B cell (primary cell): ENCODE data around the gene CYP2D6. TPM values are rescaled to one million over a fixed set of nuclear protein-coding genes. Genes with fewer than 3 reads are reported as not detected.

Experiments used
- ATAC-seq: fragments of 200-7000 bp; cut with Tn5 transposase; one replicate; pipeline ENCODE4 v1.10.0; 2021; ENCODE audit warnings: low read depth, mild to moderate bottlenecking, moderate number of reproducible peaks, moderate library complexity
- CTCF ChIA-PET: fragments of 350-600 bp; sonication (Branson Sonifier 250); formaldehyde crosslinking; loops from one replicate; lab custom pipeline; 2021; ENCODE audit warnings: antibody characterized with exemption, inconsistent platforms; lab: Charles Lee
- POLR2A ChIA-PET: fragments of 350-600 bp; sonication (Branson Sonifier 250); formaldehyde crosslinking; loops from one replicate; lab custom pipeline; 2021; ENCODE audit warnings: antibody characterized with exemption; lab: Charles Lee
- DNase-seq: peaks from one replicate; pipeline ENCODE4 v3.0.0; 2013
- H2AFZ ChIP-seq: 2 replicates; pipeline ENCODE4 v1.6.1; 2012; ENCODE audit warnings: mild to moderate bottlenecking, low read depth, low read length; ENCODE audit not compliant: insufficient read depth, poor library complexity, severe bottlenecking
- H3K27ac ChIP-seq, 2 donors: 1 replicate in 1 of 2; 2 replicates in 1 of 2; pipeline ENCODE4 v1.5.1; 2012 to 2013; ENCODE audit warnings: low read length in 2 of 2, mild to moderate bottlenecking in 2 of 2, moderate library complexity in 1 of 2
- H3K27me3 ChIP-seq, 4 experiments: fragments of 200-600 bp in 1 of 4; sonication (generic) in 1 of 4; replicated peaks in 1 of 4; 1 replicate in 2 of 4; 2 replicates in 2 of 4; pipeline versions ENCODE4 v1.6.1 to v1.7.0; 2013 to 2016; ENCODE audit warnings: low read length in 3 of 4, mild to moderate bottlenecking in 2 of 4, mixed read lengths in 1 of 4, moderate library complexity in 1 of 4; ENCODE audit not compliant: insufficient read depth in 4 of 4, control insufficient read depth in 3 of 4; ENCODE audit errors: control extremely low read depth in 1 of 4
- H3K36me3 ChIP-seq, 2 experiments: replicated peaks in 1 of 2; 1 replicate in 1 of 2; 2 replicates in 1 of 2; pipeline versions ENCODE4 v1.6.1 to v1.7.1; 2013; ENCODE audit warnings: low read length in 1 of 2; ENCODE audit not compliant: insufficient read depth in 2 of 2, control insufficient read depth in 1 of 2; ENCODE audit errors: control extremely low read depth in 1 of 2, extremely low read depth in 1 of 2
- H3K4me1 ChIP-seq, 2 donors: fragments of 200-600 bp in 1 of 2; sonication (generic) in 1 of 2; 1 replicate in 1 of 2; 2 replicates in 1 of 2; pipeline versions ENCODE4 v1.5.1 to v1.6.1; 2013 to 2017; ENCODE audit warnings: low read length in 2 of 2; ENCODE audit not compliant: control insufficient read depth in 2 of 2, insufficient read depth in 2 of 2
- H3K4me2 ChIP-seq: replicated peaks from 2 replicates; pipeline ENCODE3; 2012; ENCODE audit warnings: mild to moderate bottlenecking, low read depth, low read length; ENCODE audit not compliant: poor library complexity, severe bottlenecking
- H3K4me3 ChIP-seq, 5 experiments: fragments of 200-600 bp in 1 of 5; sonication (generic) in 1 of 5; 1 replicate in 3 of 5; 2 replicates in 2 of 5; pipeline versions ENCODE4 v1.5.1 to v1.7.0; 2011 to 2016; ENCODE audit warnings: low read length in 4 of 5, mild to moderate bottlenecking in 4 of 5, low read depth in 2 of 5, control low read depth in 1 of 5, moderate library complexity in 1 of 5; ENCODE audit not compliant: insufficient read depth in 1 of 5; ENCODE audit errors: control extremely low read depth in 1 of 5, extremely low read depth in 1 of 5
- H3K79me2 ChIP-seq: fragments of 200-600 bp; sonication (generic); one replicate; pipeline ENCODE4 v1.6.0; 2016; ENCODE audit warnings: low read length; ENCODE audit not compliant: control insufficient read depth, insufficient read depth
- H3K9ac ChIP-seq: fragments of 200-600 bp; sonication (generic); 2 replicates; pipeline ENCODE4 v1.6.1; 2017; ENCODE audit warnings: mild to moderate bottlenecking, low read length, moderate library complexity
- H3K9me3 ChIP-seq, 3 donors: one replicate each; pipeline versions ENCODE4 v1.6.1 to v1.7.1; 2013; ENCODE audit warnings: low read length in 2 of 3; ENCODE audit not compliant: control insufficient read depth in 2 of 3, insufficient read depth in 1 of 3; ENCODE audit errors: control extremely low read depth in 1 of 3
- H4K20me1 ChIP-seq: 2 replicates; pipeline ENCODE4 v1.6.0; 2012; ENCODE audit warnings: mild to moderate bottlenecking, low read length; ENCODE audit not compliant: insufficient read depth, control insufficient read depth, poor library complexity, severe bottlenecking
- H3K27ac Mint-ChIP-seq: one replicate; pipeline ENCODE4 v1.8.0; 2021; ENCODE audit warnings: mixed read lengths
- H3K27me3 Mint-ChIP-seq: one replicate; pipeline ENCODE4 v1.8.0; 2021; ENCODE audit warnings: mixed read lengths
- H3K4me1 Mint-ChIP-seq: one replicate; pipeline ENCODE4 v1.8.0; 2021; ENCODE audit warnings: mixed read lengths
- H3K4me3 Mint-ChIP-seq: one replicate; pipeline ENCODE4 v1.8.0; 2021; ENCODE audit warnings: mixed read lengths
- H3K9me3 Mint-ChIP-seq: one replicate; pipeline ENCODE4 v1.8.0; 2022; ENCODE audit warnings: mixed read lengths; ENCODE audit not compliant: insufficient read depth
- EZH2 ChIP-seq: IDR thresholded peaks from 2 replicates; pipeline ENCODE4 v1.6.1; 2012; ENCODE audit warnings: borderline replicate concordance, low read depth, mild to moderate bottlenecking, moderate library complexity, low read length; ENCODE audit not compliant: insufficient read depth, poor library complexity, severe bottlenecking
- WGBS: methylation state at CpG from one replicate; pipeline ENCODE4 v1.1.5; 2013; ENCODE audit warnings: missing lambda C conversion rate; ENCODE audit not compliant: insufficient coverage; 5-methylcytosine and 5-hydroxymethylcytosine counted together
- intact Hi-C: fragments of 100-400 bp; cut with micrococcal nuclease; formaldehyde crosslinking; loops from one replicate; pipeline ENCODE4 v1.10.0; 2022
- polyA plus RNA-seq: library from polyadenylated mRNA; depleted of rRNA; stranded (reverse); fragments of >200 nt; gene quantifications from 2 replicates; pipeline ENCODE4 v1.2.3, GENCODE V29; 2012
- total RNA-seq, 2 donors: library from RNA; stranded (reverse); fragments of 120-200 nt in 1 of 2; gene quantifications; 1 replicate in 1 of 2; 2 replicates in 1 of 2; pipeline versions ENCODE4 v1.2.3 to v1.2.4, GENCODE V29; 2013 to 2022
- TF ChIP-seq, protein P1 (sequence below): fragments of 200-600 bp; IDR thresholded peaks from one replicate; pipeline ENCODE4 v1.8.0; 2022; ENCODE audit warnings: antibody characterized with exemption, mild to moderate bottlenecking

The CYP2D6 gene
- total and polyA plus RNA-seq, 2 donors (not counting 1 experiment from before 2014, with no cell fraction given), result 3.1 to 3.9 TPM

DNA sequence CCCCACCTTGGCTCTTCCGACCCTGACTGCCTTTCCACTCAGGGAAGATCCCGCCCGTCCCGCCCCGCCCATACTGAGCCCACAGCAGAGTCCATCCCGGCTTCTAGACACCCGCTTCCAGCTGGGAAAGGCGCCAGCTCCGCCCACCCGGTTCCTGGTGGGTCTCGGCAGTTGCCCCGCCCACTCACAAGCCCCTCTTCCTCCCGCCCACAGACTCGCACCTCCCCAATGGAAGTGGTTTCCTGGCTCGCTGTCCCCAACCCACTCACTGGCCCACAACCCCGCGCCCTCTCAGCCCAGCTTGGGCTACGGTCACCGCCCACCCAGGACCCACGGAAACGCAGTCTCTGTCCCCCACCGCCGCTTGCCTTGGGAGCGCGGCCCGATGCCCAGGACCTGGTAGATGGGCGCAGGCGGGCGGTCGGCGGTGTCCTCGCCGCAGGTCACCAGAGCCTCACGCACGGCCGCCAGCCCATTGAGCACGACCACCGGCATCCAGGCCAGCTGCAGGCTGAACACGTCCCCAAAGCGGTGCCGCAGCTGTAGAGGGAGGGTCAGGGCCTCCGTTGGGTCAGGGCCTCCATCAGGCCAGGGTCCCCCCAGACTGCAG is 22.2 kb upstream of the CYP2D6 start:
- Histone ChIP-seq H3K79me2 (no peaks in the 10 kb centered on the region), H3K27ac (no peak overlapping the region), H3K9me3 (no peaks in the 10 kb centered on the region), H3K27me3 (no peaks in the 10 kb centered on the region), H3K4me1 (no peaks in the 10 kb centered on the region), H3K4me3 (no peak overlapping the region), H3K9ac (no peak overlapping the region), H3K4me2 (no peak overlapping the region), H3K36me3 (peaks cover 0 to 10% of the 10 kb centered on the region in 2 experiments), H2AFZ (no peak overlapping the region), H4K20me1 (no peaks in the 10 kb centered on the region)
- no peak overlapping the region for H3K27ac Mint-ChIP-seq
- ATAC-seq (no peak), DNase-seq (no peak)
- TF ChIP-seq EZH2, result no peak
- TF ChIP-seq, protein P1, sequence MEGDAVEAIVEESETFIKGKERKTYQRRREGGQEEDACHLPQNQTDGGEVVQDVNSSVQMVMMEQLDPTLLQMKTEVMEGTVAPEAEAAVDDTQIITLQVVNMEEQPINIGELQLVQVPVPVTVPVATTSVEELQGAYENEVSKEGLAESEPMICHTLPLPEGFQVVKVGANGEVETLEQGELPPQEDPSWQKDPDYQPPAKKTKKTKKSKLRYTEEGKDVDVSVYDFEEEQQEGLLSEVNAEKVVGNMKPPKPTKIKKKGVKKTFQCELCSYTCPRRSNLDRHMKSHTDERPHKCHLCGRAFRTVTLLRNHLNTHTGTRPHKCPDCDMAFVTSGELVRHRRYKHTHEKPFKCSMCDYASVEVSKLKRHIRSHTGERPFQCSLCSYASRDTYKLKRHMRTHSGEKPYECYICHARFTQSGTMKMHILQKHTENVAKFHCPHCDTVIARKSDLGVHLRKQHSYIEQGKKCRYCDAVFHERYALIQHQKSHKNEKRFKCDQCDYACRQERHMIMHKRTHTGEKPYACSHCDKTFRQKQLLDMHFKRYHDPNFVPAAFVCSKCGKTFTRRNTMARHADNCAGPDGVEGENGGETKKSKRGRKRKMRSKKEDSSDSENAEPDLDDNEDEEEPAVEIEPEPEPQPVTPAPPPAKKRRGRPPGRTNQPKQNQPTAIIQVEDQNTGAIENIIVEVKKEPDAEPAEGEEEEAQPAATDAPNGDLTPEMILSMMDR, result no peak
- 92% methylated on average over 42 of the region's 42 CpGs for WGBS
- H3K4me3 Mint-ChIP-seq, result no peak overlapping the region
- no peaks in the 10 kb centered on the region for H3K27me3 Mint-ChIP-seq
- no peaks in the 10 kb centered on the region for H3K4me1 Mint-ChIP-seq
- CTCF ChIA-PET, result interaction anchor here (1.3 kb wide), 1 partner anchor 330 kb away, joined by 3 read pairs; no protein-coding TSS in a partner anchor
- POLR2A ChIA-PET, result no interaction called here
- intact Hi-C loops, result no loop called here
- no peaks in the 10 kb centered on the region for H3K9me3 Mint-ChIP-seq

DNA sequence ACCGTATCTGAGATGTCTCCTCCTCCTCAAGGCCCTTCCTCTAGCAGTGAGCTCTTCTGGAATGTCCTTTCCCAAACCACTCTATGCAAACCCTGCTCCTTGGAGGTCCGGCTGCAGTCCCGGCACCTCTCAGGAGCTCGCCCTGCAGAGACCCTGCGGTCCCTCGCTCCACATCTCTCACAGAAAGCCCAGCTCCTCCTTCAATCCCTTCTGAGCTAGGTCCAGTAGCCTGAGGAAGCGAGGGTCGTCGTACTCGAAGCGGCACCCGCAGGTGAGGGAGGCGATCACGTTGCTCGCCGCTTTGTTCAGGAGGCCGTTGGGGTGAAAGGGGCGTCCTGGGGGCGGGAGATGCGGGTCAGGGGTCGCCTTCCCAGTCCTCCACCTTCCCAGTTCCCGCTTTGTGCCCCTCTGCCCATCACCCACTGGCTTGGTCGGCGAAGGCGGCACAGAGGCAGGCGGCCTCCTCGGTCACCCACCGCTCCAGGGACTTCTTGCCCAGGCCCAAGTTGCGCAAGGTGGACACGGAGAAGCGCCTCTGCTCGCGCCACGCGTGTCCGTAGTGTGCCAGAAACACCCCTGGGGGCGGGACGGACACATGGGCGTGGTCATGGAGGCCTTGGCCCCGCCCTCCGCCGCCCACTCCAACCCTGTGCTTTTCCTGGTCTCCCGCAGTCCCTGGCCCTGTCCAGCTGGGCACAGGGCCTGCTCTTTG is 21.5 kb upstream of the CYP2D6 start:
- no peak overlapping the region for H3K27ac Mint-ChIP-seq
- 94% methylated on average over 40 of the region's 43 CpGs for WGBS
- Histone ChIP-seq H3K4me2 (no peak overlapping the region), H3K4me3 (no peak overlapping the region), H4K20me1 (no peaks in the 10 kb centered on the region), H3K4me1 (no peaks in the 10 kb centered on the region), H3K9me3 (no peaks in the 10 kb centered on the region), H3K9ac (no peak overlapping the region), H3K27me3 (no peaks in the 10 kb centered on the region), H3K36me3 (peaks cover 0 to 10% of the 10 kb centered on the region in 2 experiments), H3K79me2 (no peaks in the 10 kb centered on the region), H2AFZ (no peak overlapping the region), H3K27ac (no peak overlapping the region)
- no peak overlapping the region for H3K4me3 Mint-ChIP-seq
- H3K9me3 Mint-ChIP-seq, result no peaks in the 10 kb centered on the region
- TF ChIP-seq EZH2, result no peak
- TF ChIP-seq, protein P1, result no peak
- POLR2A ChIA-PET, result no interaction called here
- no peak for DNase-seq
- H3K4me1 Mint-ChIP-seq, result no peaks in the 10 kb centered on the region
- intact Hi-C loops, result no loop called here
- H3K27me3 Mint-ChIP-seq, result no peaks in the 10 kb centered on the region
- CTCF ChIA-PET, result interaction anchor here (1.3 kb wide), 1 partner anchor 329 kb away, joined by 3 read pairs; no protein-coding TSS in a partner anchor
- ATAC-seq, result no peak
